Activated naive CD8-positive, alpha-beta T cell treated with anti-CD3 and anti-CD28 coated beads, Interleukin-2, amount 50 U/mL, for 16 hours (primary cell): ENCODE measurements around the gene GNPTG.

Source experiments
- DNase-seq: peaks from one replicate; pipeline ENCODE4 v3.0.0-alpha.2; 2020; ENCODE audit warnings: low read depth, low spot score

The GNPTG gene

GRCh38 chr16:1351582-1352362 is at the start of gene GNPTG, which contains the start of gene TSR3:
GNPTG (plus strand) TSS chr16:1351931; CDS start chr16:1351966, 35 bp downstream.
TSR3 (minus strand) TSS chr16:1351878; CDS start chr16:1351804, 74 bp downstream.
- DNase-seq: peak; percentile 63

DNA sequence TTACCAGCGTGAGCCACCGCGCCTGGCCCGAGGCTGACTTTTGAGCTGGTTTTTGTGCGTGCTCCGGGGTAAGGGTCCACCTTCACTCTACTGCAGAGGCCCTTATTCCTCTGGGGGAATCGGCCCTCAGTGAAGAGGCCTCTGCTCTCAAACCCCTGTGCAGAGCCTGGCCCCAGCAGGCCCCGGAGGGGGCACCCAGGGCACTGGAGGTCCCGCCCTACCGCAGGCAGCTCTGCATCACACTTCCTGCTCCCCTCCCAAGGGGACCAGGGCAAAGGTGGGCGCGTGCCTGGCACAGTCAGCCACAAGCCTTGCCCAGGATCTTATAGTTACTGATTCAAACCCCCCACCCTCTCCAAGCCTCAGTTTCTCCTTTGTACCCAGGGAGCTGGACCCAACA is 45.9 kb upstream of the GNPTG start:
- DNase-seq: no peak

- no peak for DNase-seq
These were observed 45.4 kb upstream of the GNPTG start for GRCh38 chr16:1306334-1306733.

- no peak for DNase-seq
These were observed 43.4 kb upstream of the GNPTG start for GRCh38 chr16:1308036-1308976.

DNA sequence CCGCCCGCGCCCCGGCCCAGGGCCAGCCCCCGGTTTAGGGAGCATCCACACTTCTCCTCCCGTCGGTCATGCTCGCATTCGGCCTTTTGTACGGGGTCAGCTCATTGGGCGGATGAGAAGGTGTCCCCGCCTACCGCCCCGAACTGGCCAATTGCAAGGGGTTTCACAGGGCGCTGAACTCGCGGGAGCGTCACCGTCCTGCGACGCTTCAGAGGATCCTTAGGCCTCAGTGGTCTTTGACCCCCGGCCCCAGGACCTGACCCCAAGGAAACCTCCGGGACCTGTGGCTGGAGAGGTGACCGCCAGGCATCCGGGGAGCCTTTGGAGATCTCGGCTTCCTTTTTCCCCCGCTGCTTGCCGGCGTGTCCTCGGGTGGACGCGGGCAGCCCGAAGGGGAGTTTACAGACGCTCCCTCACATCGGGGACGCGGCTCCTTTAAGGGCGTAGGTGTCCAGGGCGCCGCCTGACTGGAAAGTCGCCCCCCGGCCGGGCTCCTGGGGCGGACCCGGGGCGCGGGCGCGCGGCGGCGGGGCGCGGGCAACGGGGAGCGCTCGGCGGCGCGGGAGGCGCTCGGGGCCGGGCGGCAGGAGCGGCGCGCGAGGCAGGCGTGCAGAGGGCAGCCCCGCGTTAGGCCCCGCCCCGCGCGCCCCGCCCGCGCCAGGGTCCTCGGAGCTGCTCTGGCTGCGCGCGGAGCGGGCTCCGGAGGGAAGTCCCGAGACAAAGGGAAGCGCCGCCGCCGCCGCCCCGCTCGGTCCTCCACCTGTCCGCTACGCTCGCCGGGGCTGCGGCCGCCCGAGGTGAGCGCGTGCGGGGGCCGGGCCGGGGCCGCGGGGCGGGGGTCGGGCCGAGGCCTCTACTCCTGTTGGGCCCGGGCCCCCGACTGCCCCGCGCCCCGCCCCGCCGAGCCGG is 42.5 kb upstream of the GNPTG start, which contains the start of gene UBE2I:
Gene UBE2I (plus strand): TSS at position 660 of the 909 bp plus-strand sequence. CDS start 4,395 bp downstream, outside the sequence.
- peak; percentile 88 for DNase-seq

DNA sequence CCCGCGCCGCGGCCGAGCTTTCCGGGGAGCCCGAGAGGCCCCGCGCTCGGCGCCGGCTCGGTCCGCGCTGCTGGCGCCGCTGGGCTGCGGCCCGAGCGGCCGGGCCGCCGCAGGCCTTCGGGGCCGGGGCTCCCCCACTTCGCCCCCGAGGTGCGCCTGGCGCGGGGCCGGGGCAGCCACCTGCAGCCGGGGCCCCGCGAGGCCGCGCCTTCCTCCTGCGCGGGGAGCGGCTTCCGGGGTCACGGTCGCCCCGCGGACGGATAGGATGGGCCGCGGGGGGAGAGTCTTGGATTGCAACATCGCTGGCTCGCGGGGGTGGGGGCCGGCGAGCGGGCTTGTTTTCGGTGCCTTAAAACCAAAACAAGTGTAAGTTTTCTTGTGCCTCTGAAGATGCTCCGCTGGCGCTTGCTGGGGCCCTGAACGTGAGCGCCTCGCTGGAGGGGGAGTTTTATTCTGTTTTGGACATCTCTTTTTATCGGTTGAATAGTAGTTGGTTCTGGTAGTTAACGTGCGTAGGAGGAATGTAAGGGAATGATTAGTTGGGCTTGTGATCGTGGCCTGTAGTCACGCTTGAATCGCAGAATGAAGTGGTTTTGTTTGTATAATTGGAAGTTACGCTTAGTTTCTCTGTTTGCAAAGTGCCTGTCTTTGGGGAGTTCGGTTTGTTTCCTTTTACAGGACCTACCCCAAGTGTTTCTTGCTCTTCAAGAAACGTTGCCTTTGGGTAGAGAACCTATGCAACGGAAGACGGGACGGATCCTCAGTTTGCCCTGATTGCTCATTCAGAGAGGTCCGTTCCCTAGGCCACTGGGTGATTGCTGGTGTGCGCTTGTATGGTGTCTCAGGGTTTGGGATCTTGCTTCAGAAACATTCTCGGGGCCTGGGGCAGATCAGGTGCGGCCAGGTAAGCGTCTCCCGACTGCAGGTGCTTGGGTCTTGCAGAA is 41.6 kb upstream of the GNPTG start:
- peak; percentile 27 for DNase-seq

DNA sequence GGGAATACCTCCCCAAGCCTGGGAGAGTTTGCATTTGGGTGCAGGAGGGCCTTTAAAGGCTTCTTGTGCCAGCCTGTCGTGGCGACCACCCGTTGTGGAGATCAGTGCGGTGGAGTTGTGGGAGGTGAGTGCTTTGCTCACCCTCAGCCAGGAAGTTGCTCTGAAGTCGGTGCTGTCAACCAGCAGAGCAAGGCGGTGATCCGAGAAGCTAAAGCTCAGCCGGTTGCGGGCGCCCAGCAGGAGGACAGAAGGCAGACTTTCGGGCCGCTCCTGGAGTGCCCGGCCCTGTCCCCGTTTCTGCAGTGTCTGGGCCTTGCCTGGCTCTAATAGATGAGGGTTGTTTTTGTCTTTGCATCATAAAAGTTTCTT is 40.9 kb upstream of the GNPTG start:
- DNase-seq: no peak

DNA sequence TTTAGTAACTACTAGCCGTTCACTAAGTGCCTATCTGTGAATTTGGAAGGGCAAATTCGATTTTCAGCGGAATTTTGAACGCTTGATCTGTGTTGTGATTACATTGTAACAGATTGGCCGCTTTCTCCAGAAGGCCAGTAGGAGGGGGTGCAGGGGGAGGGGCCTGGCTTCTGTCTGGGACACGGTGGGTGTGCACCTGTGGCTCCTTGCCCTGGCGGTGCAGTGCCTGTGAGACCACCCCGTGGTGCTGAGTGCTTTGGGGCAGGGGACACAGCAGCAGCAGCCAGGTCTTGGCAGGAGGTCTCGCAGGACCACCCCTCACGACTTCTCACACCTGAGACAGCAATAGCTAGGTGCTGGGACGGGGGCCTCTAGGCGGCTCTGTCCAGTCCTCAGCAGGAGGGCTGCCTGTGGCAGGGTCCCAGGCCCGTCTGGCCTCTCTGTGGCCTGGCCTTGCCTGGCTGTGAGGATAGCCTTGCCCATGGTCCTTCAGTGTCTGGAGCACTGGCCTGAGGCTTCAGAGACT is 40.5 kb upstream of the GNPTG start:
- DNase-seq: no peak

GRCh38 chr16:1311738-1312466 is 39.8 kb upstream of the GNPTG start:
- DNase-seq: no peak

- DNase-seq: no peak
These were observed 39.3 kb upstream of the GNPTG start for GRCh38 chr16:1312467-1312816.

DNA sequence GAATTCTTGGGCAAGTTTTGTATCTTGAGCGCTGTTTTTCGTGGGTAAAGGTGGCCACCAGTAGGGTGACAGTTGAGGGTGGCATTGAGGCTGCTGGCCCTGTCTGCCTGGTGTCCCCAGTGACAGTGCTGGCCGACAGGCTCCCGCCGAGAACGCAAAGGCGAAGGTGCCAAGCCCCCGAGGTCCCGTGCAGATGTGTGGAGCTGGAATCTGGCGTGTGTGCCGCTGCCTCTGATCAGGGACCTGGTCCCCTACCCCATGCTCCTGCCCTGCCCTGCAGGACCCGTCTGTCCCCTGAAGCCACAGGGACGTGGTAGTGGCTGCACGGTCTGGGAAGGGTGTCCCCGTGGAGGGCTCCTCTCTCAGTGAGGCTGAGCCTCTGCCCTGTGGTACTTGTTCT is 38.8 kb upstream of the GNPTG start:
- DNase-seq: no peak

GRCh38 chr16:1313721-1314369 is 37.9 kb upstream of the GNPTG start:
- no peak for DNase-seq

DNA sequence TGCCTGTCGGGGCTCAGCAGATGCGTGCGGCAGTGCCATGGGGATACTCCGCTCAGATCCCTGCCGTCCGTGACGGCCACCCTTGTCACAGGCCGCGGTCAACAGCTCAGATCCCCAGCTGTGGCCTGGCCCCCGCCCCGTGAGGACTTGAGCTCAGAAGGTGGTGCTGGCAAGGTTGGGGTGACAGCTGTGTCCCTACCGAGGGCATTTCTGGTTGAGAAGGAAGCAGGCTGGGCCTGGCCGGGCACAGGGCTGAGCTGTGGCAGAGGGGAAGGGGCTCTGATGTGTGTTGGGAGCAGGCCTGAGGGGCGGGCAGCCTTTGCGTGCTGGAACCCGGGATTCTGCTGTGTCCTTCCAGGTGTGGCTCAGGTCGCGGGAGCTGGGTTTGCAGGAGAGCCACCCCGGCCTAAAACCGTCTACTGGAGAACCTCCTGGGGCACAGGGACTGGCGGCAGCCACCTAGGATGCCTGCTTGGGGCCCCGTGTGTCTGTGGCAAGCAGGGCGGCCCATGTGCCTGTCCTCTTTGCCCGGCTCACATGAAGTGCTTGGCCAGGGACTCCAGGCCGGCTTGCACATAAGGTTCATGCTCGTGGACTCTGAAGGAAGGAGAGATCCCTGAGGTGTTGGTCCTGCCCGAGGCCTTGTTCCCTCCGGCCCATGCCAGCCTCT is 37.2 kb upstream of the GNPTG start:
- DNase-seq: no peak

DNA sequence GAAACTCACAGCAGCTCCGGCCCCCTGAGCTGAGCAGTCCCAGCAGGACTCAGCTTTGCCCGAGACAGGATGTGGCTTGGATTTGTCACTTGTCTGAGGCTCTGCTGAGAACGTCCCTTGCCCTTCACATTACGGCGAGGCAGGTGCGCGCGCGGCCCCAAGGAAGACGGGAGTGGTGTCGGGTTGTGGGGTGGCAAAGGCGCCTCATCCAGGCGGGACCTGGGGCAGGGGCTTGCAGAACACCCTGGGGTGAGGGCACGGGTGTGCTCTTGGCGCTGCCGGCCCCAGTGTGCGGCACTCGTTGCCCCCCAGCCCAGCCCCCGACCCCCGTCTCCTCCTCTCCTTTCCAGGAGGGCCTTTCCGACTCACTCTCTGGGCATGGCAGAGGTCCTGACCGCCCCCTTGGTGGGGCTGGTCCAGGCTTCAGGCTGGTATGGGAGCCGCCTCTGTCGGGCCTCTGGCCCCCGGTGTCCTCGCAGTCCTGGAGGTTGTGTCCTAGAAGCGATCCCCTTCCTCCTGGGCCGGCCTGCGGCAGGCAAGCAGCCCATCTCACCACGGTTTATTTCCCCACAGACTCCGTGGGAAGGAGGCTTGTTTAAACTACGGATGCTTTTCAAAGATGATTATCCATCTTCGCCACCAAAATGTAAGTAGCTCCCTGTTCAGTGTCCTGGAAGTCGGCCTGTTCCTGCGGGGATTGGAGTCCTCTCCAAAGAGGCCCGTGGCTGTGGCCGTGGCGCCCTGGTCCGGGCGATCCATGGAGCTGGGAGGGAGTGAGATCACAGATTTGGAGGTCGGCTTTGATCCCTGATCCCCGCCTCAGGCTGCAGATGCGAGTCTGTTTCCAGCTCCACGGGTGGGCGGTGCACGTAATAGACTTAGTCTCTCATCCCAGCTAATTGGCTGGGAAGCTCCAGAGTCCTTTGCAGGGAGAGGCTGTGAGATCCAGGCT is 36.4 kb upstream of the GNPTG start:
- DNase-seq: no peak

DNA sequence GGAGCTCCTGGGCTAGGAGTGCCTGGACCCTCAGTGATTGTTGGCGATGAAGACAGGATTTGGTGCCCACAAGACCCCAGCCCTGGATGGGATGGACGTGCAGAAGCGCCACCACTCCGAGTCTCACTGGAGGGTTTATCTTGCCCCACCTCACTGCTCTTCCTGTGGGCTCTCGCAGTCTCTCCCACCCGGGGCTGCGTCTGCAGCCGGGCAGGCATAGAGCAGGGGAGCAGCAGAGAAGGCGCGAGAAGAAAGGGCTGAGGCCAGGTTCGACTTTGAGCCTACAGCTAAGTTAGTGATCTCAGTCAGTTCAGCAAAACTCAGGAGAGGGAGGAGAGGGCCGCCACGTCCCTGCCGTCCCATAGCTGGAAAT is 35.7 kb upstream of the GNPTG start:
- no peak for DNase-seq

DNA sequence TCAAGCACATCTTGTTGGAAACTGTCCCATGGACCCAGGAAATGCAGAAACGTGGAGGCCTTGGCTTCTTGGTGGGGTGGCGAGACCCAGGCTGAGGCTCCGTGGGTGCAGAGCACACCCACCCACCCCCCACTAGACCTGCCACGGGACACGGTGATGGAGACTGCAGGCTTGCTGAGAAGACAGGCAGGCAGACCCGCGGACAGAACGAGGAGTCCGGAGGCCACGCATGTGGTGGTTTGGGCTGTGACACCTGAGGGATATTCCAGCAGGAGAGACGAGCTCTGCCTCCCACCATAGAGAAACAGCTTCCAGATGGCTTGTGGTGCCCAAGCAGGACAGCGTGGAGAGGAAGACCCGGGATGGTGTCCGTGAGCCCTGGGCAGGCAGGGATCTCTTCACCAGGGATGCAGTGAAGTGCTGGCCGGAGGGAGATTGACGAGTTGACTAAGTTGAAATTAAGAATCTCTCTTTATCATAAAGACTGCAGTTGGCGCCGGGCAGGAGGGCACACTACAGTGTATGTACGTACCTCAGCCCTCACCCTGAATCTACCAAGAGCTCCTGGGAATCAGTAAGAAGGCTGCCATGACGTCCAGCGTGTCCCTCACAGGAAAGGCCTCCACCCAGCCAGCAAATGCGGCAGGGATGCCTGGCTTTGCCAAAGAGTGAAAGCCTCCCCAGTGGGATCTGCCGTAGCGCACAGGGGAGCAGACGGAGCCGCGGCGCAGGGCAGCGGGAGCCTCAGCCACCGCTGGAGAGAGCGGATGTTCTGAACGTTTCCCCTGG is 34.1 kb upstream of the GNPTG start:
- no peak for DNase-seq

DNA sequence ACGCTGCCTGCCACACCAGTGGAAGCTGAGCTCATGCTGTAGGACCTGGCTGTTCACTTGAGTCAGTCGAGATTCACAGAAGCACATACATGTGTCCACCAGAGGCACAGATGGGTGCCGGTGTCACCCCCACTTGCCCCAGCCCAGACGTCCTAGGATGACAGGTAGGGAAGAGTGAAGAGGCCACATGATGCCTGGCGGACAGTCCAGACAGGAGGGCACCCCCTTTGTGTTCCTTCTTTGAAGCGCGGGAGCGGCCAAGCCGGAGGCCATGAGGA is 33.5 kb upstream of the GNPTG start:
- DNase-seq: no peak
